ENCODE data around the gene JAG2. TPM values are rescaled to one million over a fixed set of nuclear protein-coding genes. Genes with fewer than 3 reads are reported as not detected.

JAG2 gene
- total RNA-seq, 2 experiments from 2014 or later: 0.66 to 1.3 TPM

DNA sequence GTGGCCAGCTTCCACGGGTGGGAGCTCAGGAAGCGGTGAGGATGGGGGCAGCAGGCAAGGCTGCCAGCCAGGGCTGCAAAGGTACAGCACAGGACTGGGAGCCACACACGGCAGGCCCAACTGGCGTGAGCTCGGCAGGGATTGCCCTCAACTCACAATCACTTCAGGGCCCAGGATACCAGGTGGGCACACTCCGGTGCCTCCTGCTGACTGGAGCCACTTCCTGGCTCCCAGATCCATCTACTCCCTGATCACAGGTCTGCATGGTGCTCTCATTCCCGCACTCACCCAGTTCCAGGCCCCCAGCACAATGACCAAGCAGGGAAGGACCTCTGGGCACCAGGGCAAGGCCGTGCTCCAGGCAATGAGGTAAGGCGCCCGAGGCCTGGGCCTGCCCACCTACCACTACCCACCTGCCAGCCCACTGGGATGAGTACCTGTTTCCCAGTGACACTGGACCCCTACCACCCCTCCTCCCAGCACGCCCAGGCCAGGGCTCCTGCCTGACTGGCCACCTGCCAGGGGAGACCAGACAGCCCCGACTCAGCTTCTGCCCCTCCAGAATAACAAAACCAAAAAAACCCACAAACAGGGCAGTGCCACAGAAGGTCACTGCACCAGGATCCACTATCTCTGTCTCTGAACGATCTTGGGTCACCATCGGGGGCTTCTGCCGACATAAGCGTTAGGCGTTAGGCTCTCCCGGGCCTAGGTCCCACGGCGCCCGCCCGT, 1.8 kb downstream of the JAG2 start:
- H3K27ac Mint-ChIP-seq: no peak overlapping the region
- intact Hi-C loops (cut with DNase I, micrococcal nuclease): loop anchor here in 1 of 2 experiments (5.0 kb wide), 1 partner anchor 74 kb away; no protein-coding TSS in a partner anchor
- TF ChIP-seq, protein P1, sequence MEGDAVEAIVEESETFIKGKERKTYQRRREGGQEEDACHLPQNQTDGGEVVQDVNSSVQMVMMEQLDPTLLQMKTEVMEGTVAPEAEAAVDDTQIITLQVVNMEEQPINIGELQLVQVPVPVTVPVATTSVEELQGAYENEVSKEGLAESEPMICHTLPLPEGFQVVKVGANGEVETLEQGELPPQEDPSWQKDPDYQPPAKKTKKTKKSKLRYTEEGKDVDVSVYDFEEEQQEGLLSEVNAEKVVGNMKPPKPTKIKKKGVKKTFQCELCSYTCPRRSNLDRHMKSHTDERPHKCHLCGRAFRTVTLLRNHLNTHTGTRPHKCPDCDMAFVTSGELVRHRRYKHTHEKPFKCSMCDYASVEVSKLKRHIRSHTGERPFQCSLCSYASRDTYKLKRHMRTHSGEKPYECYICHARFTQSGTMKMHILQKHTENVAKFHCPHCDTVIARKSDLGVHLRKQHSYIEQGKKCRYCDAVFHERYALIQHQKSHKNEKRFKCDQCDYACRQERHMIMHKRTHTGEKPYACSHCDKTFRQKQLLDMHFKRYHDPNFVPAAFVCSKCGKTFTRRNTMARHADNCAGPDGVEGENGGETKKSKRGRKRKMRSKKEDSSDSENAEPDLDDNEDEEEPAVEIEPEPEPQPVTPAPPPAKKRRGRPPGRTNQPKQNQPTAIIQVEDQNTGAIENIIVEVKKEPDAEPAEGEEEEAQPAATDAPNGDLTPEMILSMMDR (IDR thresholded peaks at IDR 0.05): no peak
- no peaks in the 10 kb centered on the region for H3K36me3 Mint-ChIP-seq (ENCODE audit: low read depth)
- no peaks in the 10 kb centered on the region for H3K9me3 Mint-ChIP-seq
- Histone ChIP-seq H3K4me3 (ENCODE audit: low read length) (no peak overlapping the region), H3K27ac (ENCODE audit: low read depth in 1 of 2, low read length in 2 of 2) (no peak overlapping the region), H3K36me3 (ENCODE audit: insufficient read depth, low read length) (no peaks in the 10 kb centered on the region), H3K9me3 (ENCODE audit: control insufficient read depth in 1 of 2, insufficient read depth in 1 of 2, low read length in 2 of 2) (peaks cover 0 to 24% of the 10 kb centered on the region in 2 experiments), H3K4me1 (ENCODE audit: insufficient read depth, low read length) (peaks cover 33% of the 10 kb centered on the region), H3K27me3 (ENCODE audit: control insufficient read depth in 1 of 2, insufficient read depth in 2 of 2, low read length in 2 of 2) (peaks cover 26 to 28% of the 10 kb centered on the region in 2 experiments)
- DNase-seq (no peak), ATAC-seq (ENCODE audit: poor library complexity) (no peak)
- peaks cover 22% of the 10 kb centered on the region for H3K27me3 Mint-ChIP-seq
- peaks cover 7% of the 10 kb centered on the region for H3K4me1 Mint-ChIP-seq (ENCODE audit: low read depth)
- H3K4me3 Mint-ChIP-seq: peak overlapping the region; percentile 48
- ChIA-PET POLR2A (no interaction called here), CTCF (no interaction called here)

DNA sequence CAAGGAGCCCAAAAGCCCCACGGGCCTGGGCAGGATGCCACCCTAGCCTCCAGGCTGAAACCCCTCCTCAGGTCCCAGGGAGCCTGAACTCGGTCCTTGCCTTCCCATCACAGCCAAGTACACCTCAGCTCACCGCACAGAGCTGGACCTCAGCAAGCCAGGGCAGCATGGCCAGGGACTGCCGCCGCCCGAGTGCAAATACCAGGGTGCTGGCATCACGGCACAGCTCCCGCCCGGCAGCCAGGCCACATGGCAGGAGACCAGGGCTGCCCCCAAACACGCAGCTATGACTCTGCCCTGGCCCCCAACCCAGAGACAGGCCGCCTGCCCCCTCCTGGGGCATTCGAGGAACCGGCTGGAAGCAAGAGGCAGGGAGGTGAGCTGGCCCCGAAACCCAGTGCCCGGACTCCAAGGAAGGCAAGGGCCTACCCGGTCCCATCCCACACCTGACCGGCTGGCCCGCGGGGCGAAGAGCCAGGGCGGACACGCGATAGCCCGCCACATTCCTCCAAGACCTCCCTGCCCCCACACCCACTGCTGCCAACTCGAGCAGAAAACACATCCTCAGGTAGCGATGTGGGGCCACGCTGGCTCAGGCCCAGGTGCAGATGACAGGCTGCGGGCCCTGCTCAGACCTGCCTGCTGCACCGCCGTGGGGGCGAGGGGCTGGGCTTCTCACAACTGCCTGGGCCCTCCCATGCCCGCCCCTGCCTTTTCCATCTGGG, 2.7 kb downstream of the JAG2 start:
- peaks cover 25 to 28% of the 10 kb centered on the region in 2 experiments for H3K27me3 ChIP-seq (ENCODE audit: control insufficient read depth in 1 of 2, insufficient read depth in 2 of 2, low read length in 2 of 2)
- peaks cover 27% of the 10 kb centered on the region for H3K4me1 ChIP-seq (ENCODE audit: insufficient read depth, low read length)
- H3K27ac ChIP-seq (ENCODE audit: low read depth in 1 of 2, low read length in 2 of 2): no peak overlapping the region
- H3K27me3 Mint-ChIP-seq: peaks cover 22% of the 10 kb centered on the region
- DNase-seq (no peak), ATAC-seq (ENCODE audit: poor library complexity) (no peak)
- no peaks in the 10 kb centered on the region for H3K36me3 ChIP-seq (ENCODE audit: insufficient read depth, low read length)
- ChIA-PET POLR2A (no interaction called here), CTCF (no interaction called here)
- TF ChIP-seq, protein P1 (IDR thresholded peaks at IDR 0.05): no peak
- H3K4me3 Mint-ChIP-seq: no peak overlapping the region
- intact Hi-C loops (cut with DNase I, micrococcal nuclease): loop anchor here in 1 of 2 experiments (5.0 kb wide), 1 partner anchor 74 kb away; no protein-coding TSS in a partner anchor
- no peaks in the 10 kb centered on the region for H3K9me3 Mint-ChIP-seq
- no peaks in the 10 kb centered on the region for H3K36me3 Mint-ChIP-seq (ENCODE audit: low read depth)
- H3K4me3 ChIP-seq (ENCODE audit: low read length): no peak overlapping the region
- H3K9me3 ChIP-seq (ENCODE audit: control insufficient read depth in 1 of 2, insufficient read depth in 1 of 2, low read length in 2 of 2): peaks cover 0 to 24% of the 10 kb centered on the region in 2 experiments
- no peak overlapping the region for H3K27ac Mint-ChIP-seq
- peaks cover 7% of the 10 kb centered on the region for H3K4me1 Mint-ChIP-seq (ENCODE audit: low read depth)

DNA sequence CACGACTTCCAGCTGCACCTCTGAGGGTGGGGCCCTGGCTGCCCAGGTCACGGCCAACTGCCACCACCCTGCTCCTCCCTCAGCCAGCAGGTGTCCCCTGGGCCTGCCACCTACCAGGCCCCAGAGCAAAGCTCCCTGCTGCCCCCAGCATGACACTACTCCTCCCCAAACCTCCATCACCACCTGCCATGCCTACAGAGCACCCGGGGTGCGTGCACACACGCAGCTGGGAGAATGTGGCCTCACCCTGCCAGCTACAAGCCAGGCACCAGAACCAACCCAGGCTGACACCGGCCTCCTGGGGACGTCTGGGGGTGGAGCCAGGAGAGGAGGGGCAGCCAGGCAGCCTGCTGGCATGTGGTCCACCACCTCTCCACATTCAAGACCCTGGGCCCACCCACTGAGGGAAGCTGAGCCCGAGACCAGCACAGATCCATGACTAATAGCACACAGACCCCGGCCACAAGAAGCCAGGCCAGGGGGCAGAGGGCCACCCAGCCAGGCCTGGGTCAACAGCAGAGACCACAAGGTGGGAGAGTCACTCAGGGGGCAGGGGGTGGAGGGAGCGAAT, 3.4 kb downstream of the JAG2 start:
- H3K4me3 ChIP-seq (ENCODE audit: low read length): no peak overlapping the region
- peaks cover 18 to 23% of the 10 kb centered on the region in 2 experiments for H3K27me3 ChIP-seq (ENCODE audit: control insufficient read depth in 1 of 2, insufficient read depth in 2 of 2, low read length in 2 of 2)
- peaks cover 22% of the 10 kb centered on the region for H3K27me3 Mint-ChIP-seq
- H3K4me1 Mint-ChIP-seq (ENCODE audit: low read depth): peaks cover 7% of the 10 kb centered on the region
- no peak for DNase-seq
- no peak overlapping the region for H3K4me3 Mint-ChIP-seq
- POLR2A ChIA-PET: no interaction called here
- TF ChIP-seq, protein P1 (IDR thresholded peaks at IDR 0.05): no peak
- no peaks in the 10 kb centered on the region for H3K36me3 ChIP-seq (ENCODE audit: insufficient read depth, low read length)
- intact Hi-C loops (cut with DNase I, micrococcal nuclease): loop anchor here in 1 of 2 experiments (5.0 kb wide), 1 partner anchor 73 kb away; no protein-coding TSS in a partner anchor
- no peak overlapping the region for H3K27ac Mint-ChIP-seq
- no peaks in the 10 kb centered on the region for H3K36me3 Mint-ChIP-seq (ENCODE audit: low read depth)
- ATAC-seq (ENCODE audit: poor library complexity): no peak
- peaks cover 20% of the 10 kb centered on the region for H3K4me1 ChIP-seq (ENCODE audit: insufficient read depth, low read length)
- H3K9me3 Mint-ChIP-seq: no peaks in the 10 kb centered on the region
- H3K27ac ChIP-seq (ENCODE audit: low read depth in 1 of 2, low read length in 2 of 2): no peak overlapping the region
- H3K9me3 ChIP-seq (ENCODE audit: control insufficient read depth in 1 of 2, insufficient read depth in 1 of 2, low read length in 2 of 2): peaks cover 0 to 23% of the 10 kb centered on the region in 2 experiments
- CTCF ChIA-PET: interaction anchor here (0.9 kb wide), 1 partner anchor 30 kb away, joined by 3 read pairs; no protein-coding TSS in a partner anchor

All from CD4-positive, alpha-beta T cell (primary cell).